H54 (cell line): ENCODE data around the gene EFCAB9.

Experiments
- DNase-seq: peaks from one replicate; pipeline ENCODE4 v3.0.0; 2011; ENCODE audit warnings: low spot score, mixed read lengths; ENCODE audit not compliant: insufficient read length
- FAIRE-seq: peaks from 3 replicates; lab custom pipeline; 2011; peaks lifted over from hg19 to GRCh38; lab: Jason Lieb, UNC
- POLR2A ChIP-seq: IDR thresholded peaks from 2 replicates; pipeline ENCODE4 v1.6.1; 2011; ENCODE audit warnings: low read depth, mild to moderate bottlenecking, low read length

The EFCAB9 gene

DNA sequence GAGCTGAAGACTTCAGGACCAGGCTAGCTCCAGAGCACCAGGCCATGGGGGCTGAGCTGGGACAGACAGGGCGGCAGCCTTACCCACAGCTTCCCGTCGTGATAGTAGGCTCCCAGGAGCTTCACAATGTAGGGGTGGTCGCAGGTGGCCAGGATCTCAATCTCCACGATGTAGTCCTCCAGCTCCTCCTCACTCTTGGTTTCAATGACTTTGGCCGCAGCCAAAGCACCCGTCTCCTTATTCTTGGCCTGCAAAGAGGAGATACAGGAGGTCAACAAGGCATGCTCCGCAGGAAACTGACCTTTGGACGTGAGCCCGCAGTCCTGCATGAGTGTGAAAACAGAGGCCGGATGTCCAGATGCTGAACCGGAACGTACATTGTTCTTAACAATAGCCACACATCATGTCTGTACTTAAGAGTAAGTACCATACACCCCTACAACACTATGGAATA is 37.4 kb upstream of the EFCAB9 start:
- no peak for FAIRE-seq
- no peak for DNase-seq
- no peak for TF ChIP-seq POLR2A

DNA sequence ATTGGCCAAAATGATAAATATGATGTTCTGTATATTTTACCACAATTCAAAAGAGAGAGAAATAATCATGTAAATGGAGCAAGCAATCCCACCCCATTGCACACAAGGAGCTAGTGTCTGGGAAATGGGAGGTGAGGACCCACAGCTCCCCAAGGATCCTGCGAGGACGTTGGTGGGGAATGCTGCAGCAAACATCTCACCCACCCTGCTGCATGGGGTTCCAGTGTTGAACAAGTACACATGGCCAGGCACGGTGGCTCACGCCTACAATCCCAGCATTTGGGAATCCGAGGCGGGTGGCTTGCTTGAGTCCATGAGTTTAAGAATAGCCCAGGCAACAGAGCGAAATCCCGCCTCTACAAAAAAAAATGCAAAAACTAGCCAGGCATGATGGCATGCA is 35.0 kb upstream of the EFCAB9 start:
- DNase-seq: no peak
- TF ChIP-seq POLR2A: no peak
- no peak for FAIRE-seq

DNA sequence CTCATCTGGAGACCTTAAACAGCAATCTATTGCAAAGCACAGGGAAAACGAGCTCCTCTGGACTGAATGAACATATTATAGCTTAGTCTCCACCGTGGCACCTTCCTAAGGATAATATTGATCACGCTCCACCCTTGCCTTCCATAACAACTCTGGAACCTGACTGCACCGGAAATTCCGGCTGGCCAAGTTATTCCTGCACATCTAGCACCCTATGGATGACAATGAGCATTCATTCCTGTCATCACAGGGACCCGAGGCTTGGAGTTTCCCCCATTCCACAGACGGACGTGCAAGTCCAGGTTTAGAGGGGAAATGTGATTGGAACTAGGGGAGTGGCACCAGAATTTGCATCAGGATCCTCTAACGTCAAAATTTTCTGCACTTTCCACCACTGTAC is 33.5 kb upstream of the EFCAB9 start:
- FAIRE-seq: no peak
- no peak for DNase-seq
- no peak for TF ChIP-seq POLR2A

DNA sequence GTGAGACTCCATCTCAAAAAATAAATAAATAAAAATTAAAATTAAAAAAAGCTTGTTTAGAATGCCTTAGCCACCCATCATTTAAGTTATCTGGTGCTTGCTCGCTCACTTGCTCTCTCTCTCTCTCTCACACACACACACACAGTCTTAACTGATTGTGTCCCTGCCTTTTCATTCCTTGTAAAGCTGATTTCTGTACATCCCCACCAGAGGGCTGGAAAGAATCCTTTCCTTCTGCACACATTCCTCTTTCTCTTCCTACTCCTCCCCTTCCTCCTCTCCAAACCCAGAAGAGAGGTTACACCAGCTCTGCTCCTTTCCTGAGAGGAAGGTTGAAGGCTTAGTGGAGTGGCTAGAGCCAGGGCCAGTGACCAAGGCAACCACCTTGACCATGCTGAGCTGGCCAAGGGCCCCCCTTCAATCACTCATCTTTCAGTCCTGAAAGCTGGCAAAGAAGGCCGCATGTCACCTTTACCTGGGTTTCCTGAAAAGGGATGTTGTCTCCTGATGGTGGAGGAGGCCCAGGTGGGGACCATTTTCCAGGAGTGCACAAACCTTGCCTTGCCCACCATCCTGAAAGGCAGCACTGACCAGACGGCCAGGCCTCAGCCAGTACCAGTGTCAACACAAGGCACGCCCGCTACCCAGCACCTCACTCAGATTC is 31.5 kb upstream of the EFCAB9 start:
- FAIRE-seq (no peak), DNase-seq (no peak)
- TF ChIP-seq POLR2A: no peak

DNA sequence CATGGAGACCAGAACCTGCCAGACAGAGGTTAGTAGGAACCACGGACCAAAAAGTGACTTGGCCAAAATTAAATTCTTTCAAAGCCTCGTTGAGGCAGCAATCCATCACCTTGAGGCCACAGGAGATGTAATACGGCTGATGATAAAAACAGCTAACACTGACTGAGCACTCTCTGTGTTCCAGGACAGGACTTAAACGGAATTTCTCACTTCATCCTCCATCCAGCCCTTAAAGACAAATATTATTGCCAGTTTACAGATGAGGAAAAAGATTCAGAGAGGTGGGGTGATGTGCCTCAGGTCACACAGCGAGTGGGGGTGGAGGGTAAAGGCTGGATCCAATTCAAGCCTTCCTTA is 31.0 kb upstream of the EFCAB9 start:
- DNase-seq (no peak), FAIRE-seq (no peak)
- no peak for TF ChIP-seq POLR2A

DNA sequence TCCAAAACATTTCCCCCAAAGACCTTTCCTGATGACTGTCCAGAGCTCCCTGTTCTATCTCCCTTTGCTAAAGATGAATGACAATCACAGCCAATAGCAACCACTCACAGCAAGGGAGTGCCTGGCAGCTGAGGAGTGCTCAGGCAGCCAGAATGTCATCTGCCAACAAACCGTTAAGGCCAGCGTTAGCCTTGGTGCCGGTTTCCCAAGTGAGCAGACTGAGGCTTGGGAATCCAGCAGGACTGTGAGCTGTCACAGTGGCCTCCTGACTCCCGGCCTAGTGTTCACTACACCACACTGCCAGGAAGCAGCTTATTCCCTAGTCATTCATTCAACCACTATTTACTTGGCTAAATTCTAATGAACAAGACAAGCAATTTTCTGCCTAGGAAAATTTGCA is 30.6 kb upstream of the EFCAB9 start:
- TF ChIP-seq POLR2A: no peak
- FAIRE-seq (no peak), DNase-seq (no peak)

DNA sequence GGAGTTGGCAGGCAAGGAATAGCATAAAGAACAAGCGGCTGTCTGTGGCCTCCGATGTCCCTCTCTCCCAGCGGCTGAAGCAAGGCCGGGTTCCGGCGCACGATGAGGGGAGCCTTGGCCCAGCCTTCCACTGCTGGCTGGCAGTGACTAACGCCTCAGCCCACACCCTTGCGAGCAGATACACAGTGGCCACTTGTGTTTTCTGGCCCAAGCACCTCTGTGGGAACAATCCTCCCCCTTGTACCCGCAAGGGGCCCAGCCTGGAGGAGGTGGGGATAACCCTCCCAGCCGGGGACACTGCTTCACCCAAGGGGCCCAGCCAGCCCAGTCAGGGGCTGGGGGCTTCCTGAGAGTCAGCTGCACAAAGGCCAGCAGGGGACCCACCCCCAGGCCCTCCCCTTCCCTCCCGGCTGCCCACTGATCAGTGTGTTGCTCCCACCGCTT is 29.2 kb upstream of the EFCAB9 start:
- DNase-seq: no peak
- FAIRE-seq: no peak
- no peak for TF ChIP-seq POLR2A

DNA sequence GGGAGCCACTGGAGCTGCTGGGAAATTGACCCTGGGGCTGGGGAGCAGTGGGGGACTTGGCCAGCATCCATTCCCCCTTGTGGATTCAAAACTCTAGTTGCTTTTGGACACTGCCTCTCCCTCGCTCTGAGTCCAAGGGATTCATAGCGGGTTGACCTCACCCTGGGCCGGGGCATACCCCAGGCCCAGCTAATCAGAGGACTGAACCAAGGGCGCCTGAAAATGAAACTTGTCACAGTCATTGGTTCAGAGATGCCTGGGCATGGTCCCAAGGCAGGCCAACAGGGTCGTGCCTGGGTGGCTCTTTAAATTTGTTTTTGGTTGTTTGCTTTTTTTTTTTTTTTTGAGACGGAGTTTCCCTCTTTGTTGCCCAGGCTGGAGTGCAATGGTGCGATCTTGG is 28.5 kb upstream of the EFCAB9 start:
- DNase-seq: no peak
- no peak for TF ChIP-seq POLR2A
- no peak for FAIRE-seq

DNA sequence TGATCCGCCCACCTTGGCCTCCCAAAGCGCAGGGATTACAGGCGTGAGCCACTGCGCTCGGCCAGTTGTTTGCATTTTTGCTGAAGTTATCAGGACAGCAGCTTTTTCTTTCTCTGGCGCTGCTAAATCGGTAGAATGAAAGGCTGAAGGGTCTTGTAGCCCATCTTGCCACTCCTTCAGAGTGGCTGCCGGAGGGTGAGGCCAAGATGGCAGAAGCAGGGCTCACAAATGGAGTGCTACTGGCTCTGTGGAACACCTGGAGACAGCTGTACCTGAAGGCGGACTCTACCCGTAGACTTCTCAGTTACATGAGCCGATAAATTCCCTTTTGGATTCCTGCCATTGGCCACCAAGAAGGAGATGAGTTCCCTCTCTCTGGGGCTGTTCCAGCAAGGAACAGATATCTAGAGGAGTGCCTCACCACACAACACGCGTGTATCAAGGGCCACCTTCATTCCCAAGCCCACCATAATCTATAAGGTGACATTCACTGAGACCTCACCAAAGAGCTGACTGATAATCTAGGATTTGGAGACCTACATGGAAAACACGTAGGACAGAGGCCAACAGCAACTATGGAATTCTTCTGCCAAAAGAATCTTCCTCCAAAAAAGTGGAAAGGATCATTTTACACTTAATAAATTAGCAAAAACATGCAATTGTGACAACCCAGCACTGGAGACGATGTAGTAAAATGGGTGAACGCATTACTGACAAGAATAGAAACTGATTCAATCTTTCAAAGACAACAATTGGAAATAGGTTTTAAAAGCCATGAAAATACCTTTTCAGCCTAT is 27.7 kb upstream of the EFCAB9 start:
- FAIRE-seq (no peak), DNase-seq (no peak)
- TF ChIP-seq POLR2A: no peak

DNA sequence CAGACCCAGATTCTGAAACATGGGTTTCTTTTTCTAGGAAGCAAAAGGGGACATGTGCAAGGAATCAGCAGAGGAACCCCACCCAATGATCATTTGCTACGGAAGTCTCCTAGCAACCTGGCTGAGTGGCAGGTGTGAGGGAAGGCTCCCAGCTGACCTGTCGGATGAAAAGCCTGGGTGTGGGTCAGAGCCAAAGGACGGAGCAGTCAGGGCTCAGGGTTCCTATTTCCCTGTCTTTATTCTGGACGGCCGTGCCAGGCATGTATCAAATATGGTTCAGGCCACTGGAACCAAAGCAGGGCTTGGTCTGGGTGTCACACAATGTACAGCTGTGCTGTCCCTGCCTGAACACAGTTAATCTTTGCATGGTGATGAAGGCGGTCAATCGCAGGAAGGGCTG is 26.1 kb upstream of the EFCAB9 start:
- FAIRE-seq: no peak

DNA sequence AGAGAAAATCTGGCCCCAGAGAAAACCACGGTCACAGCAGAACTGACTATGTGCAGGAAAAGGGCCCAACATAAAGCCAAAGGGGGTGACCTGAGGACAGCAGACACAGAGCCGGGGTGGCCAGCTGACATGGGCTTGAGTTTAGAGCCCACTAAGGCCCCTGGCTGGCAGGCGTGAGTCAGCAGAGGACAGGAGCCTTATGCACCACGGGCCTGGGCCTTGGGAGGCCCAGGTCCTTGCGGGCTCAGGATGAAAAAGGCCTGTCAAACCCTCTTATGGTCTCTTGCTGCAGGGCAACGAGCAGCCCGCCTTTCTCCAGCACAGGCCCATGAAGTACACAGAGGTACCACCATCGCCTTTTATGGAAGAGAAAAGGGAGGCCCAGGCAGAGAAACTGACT is 25.7 kb upstream of the EFCAB9 start:
- no peak for TF ChIP-seq POLR2A
- no peak for DNase-seq

More for the DNA sequence above, 26.1 kb upstream of the EFCAB9 start:
- no peak for DNase-seq
- no peak for TF ChIP-seq POLR2A

DNA sequence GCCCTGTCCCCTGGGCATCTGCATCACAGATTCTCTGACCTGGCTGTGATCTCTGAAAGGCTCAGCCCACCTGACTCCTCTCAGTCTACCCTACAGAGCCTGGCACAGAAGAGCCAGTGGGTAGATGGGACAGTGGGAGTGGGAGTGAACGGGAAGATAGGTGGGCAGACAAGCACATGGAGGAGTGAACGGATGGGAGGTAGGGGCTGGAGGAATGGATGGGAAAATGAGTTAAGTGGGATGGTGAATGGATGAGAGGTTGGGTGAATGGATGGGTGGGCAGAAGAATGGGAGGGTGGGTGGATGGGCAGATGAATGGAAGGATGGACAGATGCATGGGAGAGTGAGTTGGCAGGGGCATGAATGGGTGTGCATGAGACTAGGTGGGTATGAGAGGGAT is 24.8 kb upstream of the EFCAB9 start:
- FAIRE-seq: no peak
- TF ChIP-seq POLR2A: no peak

More for the DNA sequence above, 25.7 kb upstream of the EFCAB9 start:
- FAIRE-seq: no peak

DNA sequence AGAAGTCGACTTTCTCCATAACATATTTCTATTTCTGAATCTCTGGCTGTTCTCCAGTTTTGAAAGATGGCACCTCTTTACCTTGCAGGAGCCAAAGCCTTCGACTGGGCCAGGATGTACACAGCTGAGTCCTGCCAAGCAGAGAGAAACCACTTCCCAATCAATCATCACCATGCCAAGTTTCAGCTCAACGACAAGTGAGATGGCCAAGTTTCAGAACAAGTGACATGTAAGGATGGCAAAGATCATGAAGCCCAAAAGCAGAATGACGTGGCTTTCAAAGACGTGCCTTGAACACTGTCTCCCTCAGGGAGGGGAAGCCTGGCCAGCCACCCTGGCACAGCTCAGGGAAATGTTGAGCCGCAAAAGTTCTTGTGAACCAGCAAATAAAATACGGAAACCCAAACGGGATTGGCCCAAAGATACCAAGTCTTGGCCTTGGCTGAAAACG is 23.7 kb upstream of the EFCAB9 start:
- FAIRE-seq: no peak
- no peak for DNase-seq
- TF ChIP-seq POLR2A: no peak

More for the DNA sequence above, 24.8 kb upstream of the EFCAB9 start:
- no peak for DNase-seq

DNA sequence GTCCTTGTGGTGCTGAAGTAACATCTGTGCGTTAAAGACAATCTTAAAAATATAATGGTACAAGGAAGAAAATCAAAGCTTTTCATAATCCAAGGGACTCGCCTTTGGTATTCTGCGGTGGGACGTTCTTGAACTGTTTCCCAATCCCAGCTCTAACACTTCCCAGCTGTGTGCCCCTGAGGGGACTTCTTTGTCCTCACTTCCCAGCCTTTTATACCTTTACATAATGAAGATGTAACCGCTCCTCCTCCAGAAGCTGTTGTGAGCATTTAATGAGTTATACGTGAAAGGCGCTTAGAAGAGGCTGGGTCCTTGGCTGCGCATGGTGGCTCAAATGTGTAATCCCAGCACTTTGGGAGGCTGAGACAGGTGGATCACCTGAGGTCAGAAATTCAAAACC is 22.9 kb upstream of the EFCAB9 start:
- no peak for TF ChIP-seq POLR2A
- FAIRE-seq (no peak), DNase-seq (no peak)
